Urinary bladder (tissue), 4 donors: ENCODE measurements around the gene TAPBPL. TPM values are rescaled to one million over a fixed set of nuclear protein-coding genes. Genes with fewer than 3 reads are reported as not detected.

ENCODE experiments used
- DNase-seq: peaks from one replicate; pipeline ENCODE4 v3.0.0-alpha.2; 2015; ENCODE audit errors: extremely low spot score
- H3K27ac ChIP-seq: one replicate; pipeline ENCODE4 v1.5.1; 2013; ENCODE audit warnings: low read depth, mild to moderate bottlenecking, moderate library complexity
- H3K36me3 ChIP-seq: one replicate; pipeline ENCODE4 v1.6.1; 2013; ENCODE audit warnings: mild to moderate bottlenecking, moderate library complexity; ENCODE audit not compliant: insufficient read depth
- H3K4me1 ChIP-seq: one replicate; pipeline ENCODE4 v1.6.1; 2013; ENCODE audit warnings: mild to moderate bottlenecking, moderate library complexity; ENCODE audit not compliant: insufficient read depth
- H3K4me3 ChIP-seq: one replicate; pipeline ENCODE4 v1.5.1; 2013; ENCODE audit warnings: low read depth, low read length
- WGBS: extraction: QIAGEN DNeasy Blood & Tissue Kit; methylation state at CpG from one replicate; pipeline ENCODE4 v1.1.7; 2013; 5-methylcytosine and 5-hydroxymethylcytosine counted together
- polyA plus RNA-seq: library from polyadenylated mRNA; stranded (reverse); fragments of 200-250 nt; gene quantifications from one replicate; pipeline ENCODE4 v1.2.3, GENCODE V29; 2013
- total RNA-seq: library from RNA; depleted of rRNA; stranded (reverse); fragments of >200 nt; gene quantifications from one replicate; pipeline ENCODE4 v1.2.3, GENCODE V29; 2014
- donor health status: healthy with polysubstance abuse.
- donor health status: healthy.

The TAPBPL gene
- total and polyA plus RNA-seq, 2 donors: 11.1 to 21.8 TPM

GRCh38 chr12:6500466-6500865 lies 48.6 kb downstream of the TAPBPL start:
- Histone ChIP-seq H3K36me3 (peaks cover 4% of the 10 kb centered on the region), H3K27ac (no peak overlapping the region), H3K4me3 (no peak overlapping the region), H3K4me1 (no peaks in the 10 kb centered on the region)
- no peak for DNase-seq
- WGBS: 90% methylated on average over 2 of the region's 2 CpGs

GRCh38 chr12:6507102-6507998 lies 55.5 kb downstream of the TAPBPL start:
- Histone ChIP-seq H3K36me3 (peaks cover 2% of the 10 kb centered on the region), H3K27ac (no peak overlapping the region), H3K4me1 (no peaks in the 10 kb centered on the region), H3K4me3 (no peak overlapping the region)
- DNase-seq: no peak
- WGBS: 63% methylated on average over 12 of the region's 12 CpGs

GRCh38 chr12:6508087-6508486 lies 56.2 kb downstream of the TAPBPL start:
- Histone ChIP-seq H3K27ac (no peak overlapping the region), H3K4me1 (no peaks in the 10 kb centered on the region), H3K4me3 (no peak overlapping the region), H3K36me3 (no peaks in the 10 kb centered on the region)
- 76% methylated on average over 7 of the region's 7 CpGs for WGBS
- DNase-seq: no peak

Other genes starting within 250 kb of the TAPBPL start
- 6.2 TPM for gene PLEKHG6, start 141.4 kb upstream of the TAPBPL start, total RNA-seq
- 9.6 TPM for gene PLEKHG6, start 141.4 kb upstream of the TAPBPL start, polyA plus RNA-seq
- gene TNFRSF1A, start 110.0 kb upstream of the TAPBPL start, total RNA-seq: 56.1 TPM
- 223 TPM for gene TNFRSF1A, start 110.0 kb upstream of the TAPBPL start, polyA plus RNA-seq
- gene SCNN1A, start 76.5 kb upstream of the TAPBPL start, total RNA-seq: 5.7 TPM
- gene SCNN1A, start 76.5 kb upstream of the TAPBPL start, polyA plus RNA-seq: 10.4 TPM
- 29.6 TPM for gene LTBR, start 67.9 kb upstream of the TAPBPL start, total RNA-seq
- gene LTBR, start 67.9 kb upstream of the TAPBPL start, polyA plus RNA-seq: 126 TPM
- 0.26 TPM for gene CD27, start 7.1 kb upstream of the TAPBPL start, total RNA-seq
- gene CD27, start 7.1 kb upstream of the TAPBPL start, polyA plus RNA-seq: 1.7 TPM
- 11.5 TPM for gene VAMP1, start 18.6 kb downstream of the TAPBPL start, total RNA-seq
- 16.7 TPM for gene VAMP1, start 18.6 kb downstream of the TAPBPL start, polyA plus RNA-seq
- 77.0 TPM for gene MRPL51, start 41.2 kb downstream of the TAPBPL start, total RNA-seq
- gene MRPL51, start 41.2 kb downstream of the TAPBPL start, polyA plus RNA-seq: 85.6 TPM
- 30.2 TPM for gene NCAPD2, start 42.1 kb downstream of the TAPBPL start, total RNA-seq
- 19.0 TPM for gene NCAPD2, start 42.1 kb downstream of the TAPBPL start, polyA plus RNA-seq
- gene GAPDH, start 82.5 kb downstream of the TAPBPL start, total RNA-seq: 1,141 TPM
- gene GAPDH, start 82.5 kb downstream of the TAPBPL start, polyA plus RNA-seq: 3,231 TPM
- 9.7 TPM for gene IFFO1, start 104.0 kb downstream of the TAPBPL start, total RNA-seq
- 31.4 TPM for gene IFFO1, start 104.0 kb downstream of the TAPBPL start, polyA plus RNA-seq
- gene NOP2, start 116.2 kb downstream of the TAPBPL start, total RNA-seq: 9.0 TPM
- gene NOP2, start 116.2 kb downstream of the TAPBPL start, polyA plus RNA-seq: 18.7 TPM
- 142 TPM for gene CHD4, start 155.3 kb downstream of the TAPBPL start, total RNA-seq
- gene CHD4, start 155.3 kb downstream of the TAPBPL start, polyA plus RNA-seq: 135 TPM
- gene LPAR5, start 183.9 kb downstream of the TAPBPL start, total RNA-seq: 1.7 TPM
- 2.2 TPM for gene LPAR5, start 183.9 kb downstream of the TAPBPL start, polyA plus RNA-seq
- 1.1 TPM for gene ACRBP, start 195.4 kb downstream of the TAPBPL start, total RNA-seq
- 1.0 TPM for gene ACRBP, start 195.4 kb downstream of the TAPBPL start, polyA plus RNA-seq
- gene ING4, start 211.1 kb downstream of the TAPBPL start, total RNA-seq: 66.2 TPM
- 66.4 TPM for gene ING4, start 211.1 kb downstream of the TAPBPL start, polyA plus RNA-seq
- gene ZNF384, start 237.3 kb downstream of the TAPBPL start, total RNA-seq: 19.9 TPM
- gene ZNF384, start 237.3 kb downstream of the TAPBPL start, polyA plus RNA-seq: 49.0 TPM
- 1.1 TPM for gene PIANP, start 248.8 kb downstream of the TAPBPL start, total RNA-seq
- 11.4 TPM for gene PIANP, start 248.8 kb downstream of the TAPBPL start, polyA plus RNA-seq